NCI-H2196 treated with DMSO at 0.1 percent for 48 hours (cell line): ENCODE data around the gene GRIN3A.

Experiments used
- DNase-seq: peaks from one replicate; lab custom pipeline; 2025; ENCODE audit not compliant: unreplicated experiment; lab: John Stamatoyannopoulos, UW

The GRIN3A gene

GRCh38 chr9:101706261-101706798 is 32.1 kb downstream of the GRIN3A start:
- no peak for DNase-seq

DNA sequence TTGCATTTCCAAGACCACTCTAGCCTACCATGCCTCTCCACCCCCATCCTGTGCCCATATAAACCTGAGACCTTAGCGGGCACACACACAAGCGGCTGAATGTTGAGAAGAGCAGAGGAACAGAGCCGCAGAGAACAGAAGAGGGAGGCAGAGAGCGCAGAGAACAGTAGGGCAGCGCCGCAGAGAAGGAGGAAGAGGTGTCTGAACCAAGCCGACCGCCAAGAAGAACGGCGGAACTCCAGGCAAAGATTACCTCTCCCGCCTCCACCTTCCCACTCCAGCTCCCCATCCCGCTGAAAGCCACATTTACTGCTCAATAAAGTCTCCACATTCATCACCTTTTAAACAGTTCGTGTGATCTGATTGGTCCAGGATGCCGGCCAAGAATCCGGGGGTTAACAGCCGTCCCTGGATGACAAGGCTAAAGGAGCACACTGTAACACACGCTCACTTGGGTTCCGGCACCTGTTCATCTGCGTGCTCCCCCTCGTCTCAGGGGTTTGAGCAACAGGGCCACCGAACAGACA is 33.2 kb downstream of the GRIN3A start:
- no peak for DNase-seq

DNA sequence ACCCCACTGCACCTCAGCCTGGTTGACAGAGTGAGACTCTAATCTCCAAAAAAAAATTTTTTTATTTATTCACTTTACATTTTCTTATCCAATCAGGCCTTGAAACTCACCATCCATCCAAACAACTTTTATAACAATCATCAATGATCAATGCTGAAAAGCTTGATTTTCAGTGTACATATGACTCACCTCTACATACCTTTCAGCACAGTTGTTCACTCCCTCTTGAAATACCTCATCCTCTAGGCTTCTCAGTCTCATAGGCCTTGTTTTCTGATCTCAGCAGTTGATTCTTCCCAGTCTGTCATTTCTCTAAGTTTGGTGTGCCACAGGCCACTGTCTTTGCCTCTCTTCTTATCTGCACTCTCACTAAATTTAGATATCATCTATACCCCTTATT is 36.2 kb downstream of the GRIN3A start:
- DNase-seq: no peak

- no peak for DNase-seq
These were observed 44.7 kb downstream of the GRIN3A start for GRCh38 chr9:101693546-101694336.

- DNase-seq: no peak
These were observed 46.8 kb downstream of the GRIN3A start for GRCh38 chr9:101691657-101692056.

- no peak for DNase-seq
These were observed 49.4 kb downstream of the GRIN3A start for GRCh38 chr9:101689039-101689438.

GRCh38 chr9:101684665-101685064 is 53.8 kb downstream of the GRIN3A start:
- no peak for DNase-seq

DNA sequence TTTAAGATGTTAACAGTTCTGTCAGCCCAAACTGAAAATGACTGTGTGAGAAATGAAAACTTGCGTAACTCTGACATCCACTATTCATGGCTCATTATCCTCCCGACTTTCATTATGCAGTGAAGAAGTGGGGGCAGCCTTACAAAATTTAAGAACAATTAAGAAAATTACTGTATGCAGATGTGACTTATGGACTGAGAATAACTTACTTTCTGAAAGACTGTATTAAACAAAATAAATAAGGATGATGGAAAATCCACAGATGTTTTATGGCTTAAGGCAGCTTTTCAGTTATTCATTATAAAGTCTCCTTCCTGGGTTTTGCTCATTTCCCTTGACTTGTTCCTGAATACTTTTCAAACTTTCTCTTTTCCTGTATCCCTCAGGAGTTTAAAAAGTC is 55.2 kb downstream of the GRIN3A start:
- no peak for DNase-seq

DNA sequence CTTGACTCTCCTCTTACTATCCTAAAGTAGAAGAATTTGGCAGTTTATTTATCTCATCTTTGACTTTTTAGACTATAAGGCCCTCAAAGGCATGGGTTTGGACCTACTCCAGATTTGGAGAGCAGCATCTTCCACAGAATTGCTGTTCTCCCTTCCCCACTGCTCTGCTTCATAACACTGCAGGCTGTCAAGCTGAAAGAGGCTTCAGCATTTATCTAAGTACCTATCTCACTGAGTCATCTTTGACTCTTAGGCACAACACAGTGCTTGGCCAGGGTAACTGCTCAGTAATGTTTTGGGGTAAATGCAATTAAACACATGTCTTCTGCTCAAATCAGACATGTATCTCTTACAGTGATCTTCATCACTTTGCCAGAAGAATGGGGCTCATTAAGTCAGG is 60.6 kb downstream of the GRIN3A start:
- no peak for DNase-seq

DNA sequence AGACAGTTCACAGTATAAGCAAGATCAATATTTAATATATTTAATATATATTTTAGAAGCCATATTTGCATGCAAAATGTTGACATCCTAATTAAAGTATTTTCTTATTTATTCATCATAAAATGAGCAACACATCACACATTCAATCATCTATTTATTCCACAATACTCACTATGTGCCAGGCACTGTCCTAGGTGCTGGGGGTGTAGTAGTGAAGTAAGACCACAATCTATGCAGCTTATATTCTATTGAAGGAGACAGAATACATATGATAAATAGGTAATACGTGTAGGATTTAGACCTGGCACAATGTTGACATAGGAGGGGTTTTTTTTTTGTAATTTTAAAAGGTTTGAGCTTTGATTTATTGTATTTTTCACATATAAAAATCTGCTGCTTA is 63.1 kb downstream of the GRIN3A start:
- DNase-seq: no peak

DNA sequence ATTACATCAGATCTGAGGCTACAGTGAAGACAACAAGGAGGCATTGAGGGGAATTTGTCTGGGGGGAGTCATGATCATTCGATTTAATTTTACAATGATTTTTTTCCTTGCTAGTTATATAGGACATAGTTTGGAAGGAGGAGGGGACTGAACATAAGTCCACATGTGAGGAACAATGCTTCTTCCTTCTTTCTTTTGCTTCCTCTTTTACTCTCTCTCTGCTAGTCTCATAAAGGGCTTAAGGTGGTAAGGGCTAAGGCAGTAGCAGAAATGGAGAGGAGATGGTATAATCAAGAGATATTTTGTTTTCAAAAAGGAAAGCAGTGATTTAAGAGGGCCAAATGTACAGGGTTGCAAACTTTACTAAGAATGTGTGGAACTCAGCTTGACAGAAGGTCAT is 64.3 kb downstream of the GRIN3A start:
- no peak for DNase-seq

- no peak for DNase-seq
These were observed 64.8 kb downstream of the GRIN3A start for GRCh38 chr9:101673642-101674041.

GRCh38 chr9:101671567-101671966 is 66.9 kb downstream of the GRIN3A start:
- no peak for DNase-seq

- DNase-seq: no peak
These were observed 70.0 kb downstream of the GRIN3A start for GRCh38 chr9:101668421-101668820.

- DNase-seq: no peak
These were observed 74.0 kb downstream of the GRIN3A start for GRCh38 chr9:101664453-101664852.

DNA sequence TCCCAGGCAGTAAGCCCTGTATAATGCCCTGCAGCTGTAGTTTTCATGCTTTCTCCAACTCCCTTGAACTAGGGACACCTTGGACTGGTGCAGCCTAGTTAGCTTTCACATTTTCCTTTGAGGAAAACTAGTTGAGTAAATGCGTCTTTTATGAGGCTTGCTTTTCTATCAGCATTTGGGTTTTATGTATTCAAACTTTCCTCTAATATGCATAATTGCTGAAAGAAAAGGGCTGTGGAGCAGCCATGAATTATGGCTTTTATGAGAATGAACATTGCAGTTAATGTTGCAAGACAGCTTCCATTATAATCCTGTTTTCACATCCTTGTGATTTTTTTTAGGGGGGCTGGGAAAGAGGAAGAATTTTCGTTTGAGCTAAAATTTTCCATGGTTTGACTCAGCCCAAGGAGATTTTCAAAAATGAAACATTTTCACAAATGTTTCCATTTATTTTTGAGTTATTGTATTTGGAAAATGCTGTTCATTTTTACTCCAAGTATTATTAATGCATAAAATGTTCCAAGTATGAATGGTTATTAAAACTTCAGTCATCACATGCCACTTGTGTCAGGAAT is 85.8 kb downstream of the GRIN3A start:
- no peak for DNase-seq

DNA sequence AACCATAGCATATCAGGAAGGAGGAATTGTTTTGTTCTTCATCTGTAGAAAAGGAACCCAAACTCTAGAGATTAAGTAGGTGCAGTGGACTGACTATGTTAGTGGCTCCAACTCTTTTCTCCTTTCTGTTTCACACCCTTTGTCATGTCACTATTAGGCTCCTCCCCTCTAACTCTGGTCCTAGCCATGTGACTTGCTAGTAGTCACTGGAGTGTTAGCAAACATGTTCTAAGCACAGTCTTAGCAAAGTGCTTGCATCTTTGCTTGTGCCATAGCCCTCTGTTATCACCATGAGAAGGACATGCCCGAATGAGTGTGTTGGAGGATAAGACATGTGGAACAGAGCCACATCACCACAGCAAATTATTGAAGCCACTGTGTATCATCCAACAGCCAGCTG is 88.3 kb downstream of the GRIN3A start:
- DNase-seq: no peak

GRCh38 chr9:101648493-101648892 is 90.0 kb downstream of the GRIN3A start:
- no peak for DNase-seq

GRCh38 chr9:101639785-101640665 is 98.4 kb downstream of the GRIN3A start:
- DNase-seq: no peak

- no peak for DNase-seq
These were observed 99.1 kb downstream of the GRIN3A start for GRCh38 chr9:101639311-101639710.

DNA sequence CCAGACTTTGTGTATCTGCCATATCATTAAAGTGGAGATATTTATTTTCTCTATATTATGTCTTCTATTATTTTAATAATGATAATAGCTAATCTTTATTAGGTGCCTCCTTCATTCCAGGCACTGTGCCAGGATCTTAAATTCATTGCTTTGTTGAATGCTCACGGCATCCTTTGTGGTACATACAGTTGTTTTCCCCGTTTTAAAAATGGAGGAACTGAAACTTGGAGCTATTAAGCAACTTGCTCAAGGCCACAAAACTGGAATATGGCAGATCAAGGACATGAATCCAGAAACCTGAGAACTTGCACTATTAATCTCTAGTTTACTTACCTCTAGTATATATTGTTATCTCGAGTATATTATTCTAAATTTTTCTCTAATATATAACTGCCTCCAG is 102.2 kb downstream of the GRIN3A start:
- no peak for DNase-seq
